GM12892 (cell line): ENCODE results near the gene SPARCL1.

Source experiments
- POLR2A ChIP-seq: IDR thresholded peaks from 2 replicates; pipeline ENCODE4 v1.6.1; 2011; ENCODE audit warnings: low read depth, low read length, control low read depth
- POLR2AphosphoS5 ChIP-seq: IDR thresholded peaks from 2 replicates; pipeline ENCODE4 v1.6.1; 2011; ENCODE audit warnings: low read depth, low read length, control low read depth
- TAF1 ChIP-seq: IDR thresholded peaks from 2 replicates; pipeline ENCODE4 v1.6.1; 2011; ENCODE audit warnings: low read depth, mild to moderate bottlenecking, control low read depth, low read length, borderline replicate concordance

- no peak for TF ChIP-seq POLR2AphosphoS5
- no peak for TF ChIP-seq TAF1
- TF ChIP-seq POLR2A = no peak
Observed at GRCh38 chr4:87566276-87566675, 37.1 kb upstream of the SPARCL1 start.
